Panc1 (cell line): ENCODE results near the gene CEP170B. TPM values are rescaled to one million over a fixed set of nuclear protein-coding genes. Genes with fewer than 3 reads are reported as not detected.
"Not testable (repeated sequence)": the region's sequence is repeated elsewhere in the genome, so short reads cannot be mapped to it uniquely, and the experiment has no call there.

Experiments
- ATAC-seq: fragments of 200-7000 bp; cut with Tn5 transposase; 2 replicates; pipeline ENCODE4 v1.9.1; 2020; ENCODE audit warnings: mild to moderate bottlenecking, moderate library complexity
- BruUV-seq: library from RNA; stranded (reverse); fragments of 400-500 nt; replicated peaks from 2 replicates; lab custom pipeline; 2021; lab: Mats Ljungman, UMichigan
- CTCF ChIA-PET: fragments of 300-600 bp; sonication (Branson Sonifier 250); formaldehyde crosslinking; loops from one replicate; lab custom pipeline; 2022; ENCODE audit warnings: antibody characterized with exemption; lab: Charles Lee
- POLR2A ChIA-PET: fragments of 300-600 bp; sonication (Branson Sonifier 250); formaldehyde crosslinking; loops from one replicate; lab custom pipeline; 2022; ENCODE audit warnings: antibody characterized with exemption; lab: Charles Lee
- DNase-seq: peaks from one replicate; pipeline ENCODE4 v3.0.0-alpha.2; 2010; ENCODE audit warnings: low read depth, low spot score
- H3K27ac ChIP-seq: 2 replicates; pipeline ENCODE4 v1.5.1; 2011; ENCODE audit warnings: mild to moderate bottlenecking, low read length, inconsistent platforms
- H3K27me3 ChIP-seq: fragments of 200-500 bp; sonication (Bioruptor generic); 2 replicates; pipeline ENCODE4 v1.6.0; 2014; ENCODE audit warnings: low read length, inconsistent platforms; ENCODE audit not compliant: control insufficient read depth, insufficient read depth
- H3K36me3 ChIP-seq: fragments of 200-500 bp; sonication (Bioruptor generic); 2 replicates; pipeline ENCODE4 v1.5.1; 2014; ENCODE audit warnings: inconsistent platforms, mild to moderate bottlenecking, low read length, moderate library complexity; ENCODE audit not compliant: control insufficient read depth, insufficient read depth
- H3K4me1 ChIP-seq: 2 replicates; pipeline ENCODE4 v1.5.1; 2011; ENCODE audit warnings: inconsistent platforms, mild to moderate bottlenecking, low read length, moderate library complexity; ENCODE audit not compliant: control insufficient read depth, insufficient read depth
- H3K4me3 ChIP-seq, 2 experiments: 2 replicates each; pipeline ENCODE4 v1.5.1; 2011 to 2012; ENCODE audit warnings: low read depth in 2 of 2, low read length in 2 of 2, mild to moderate bottlenecking in 2 of 2, inconsistent platforms in 1 of 2, moderate library complexity in 1 of 2
- H3K9me3 ChIP-seq: fragments of 200-500 bp; sonication (Bioruptor generic); 2 replicates; pipeline ENCODE4 v1.5.1; 2014; ENCODE audit warnings: low read depth, mild to moderate bottlenecking, inconsistent platforms, low read length, moderate library complexity; ENCODE audit not compliant: control insufficient read depth, insufficient read depth
- POLR2AphosphoS5 ChIP-seq: IDR thresholded peaks from 2 replicates; pipeline ENCODE4 v1.6.1; 2012; ENCODE audit warnings: mild to moderate bottlenecking, low read depth, low read length, moderate library complexity
- SIN3A ChIP-seq: IDR thresholded peaks from 2 replicates; pipeline ENCODE4 v1.6.1; 2012; ENCODE audit warnings: low read depth, mild to moderate bottlenecking, low read length, moderate library complexity, borderline replicate concordance; ENCODE audit not compliant: insufficient read depth
- TCF7L2 ChIP-seq: IDR thresholded peaks from 2 replicates; pipeline ENCODE4 v1.6.1; 2011; ENCODE audit warnings: mild to moderate bottlenecking, low read depth, low read length, inconsistent platforms
- in situ Hi-C: cut with HindIII; loops from 2 replicates; pipeline ENCODE4 v1.10.0; 2016; ENCODE audit warnings: low sequenced_read_pairs, low pct_unique_long_range_greater_than_20kb
- intact Hi-C: fragments of 100-400 bp; cut with micrococcal nuclease; formaldehyde crosslinking; loops from one replicate; pipeline ENCODE4 v1.10.0; 2022; ENCODE audit not compliant: unreplicated experiment
- total RNA-seq: library from RNA; stranded (reverse); gene quantifications from one replicate; pipeline ENCODE4 v1.2.1, GENCODE V29; 2021; ENCODE audit not compliant: unreplicated experiment
- TF ChIP-seq, protein P1 (sequence below), 2 experiments: IDR thresholded peaks; 2 replicates each; pipeline ENCODE4 v1.6.1; 2011 to 2012; ENCODE audit warnings: low read depth in 2 of 2, control low read depth in 1 of 2, low read length in 1 of 2, mild to moderate bottlenecking in 1 of 2, moderate library complexity in 1 of 2; ENCODE audit not compliant: insufficient read depth in 1 of 2
- TF ChIP-seq, protein P2 (sequence below): fragments of 450-650 bp; IDR thresholded peaks from 2 replicates; pipeline ENCODE4 v1.5.1; 2017; ENCODE audit warnings: mild to moderate bottlenecking

Gene CEP170B
- total RNA-seq, 1 experiment from 2014 or later: 17.8 TPM

DNA sequence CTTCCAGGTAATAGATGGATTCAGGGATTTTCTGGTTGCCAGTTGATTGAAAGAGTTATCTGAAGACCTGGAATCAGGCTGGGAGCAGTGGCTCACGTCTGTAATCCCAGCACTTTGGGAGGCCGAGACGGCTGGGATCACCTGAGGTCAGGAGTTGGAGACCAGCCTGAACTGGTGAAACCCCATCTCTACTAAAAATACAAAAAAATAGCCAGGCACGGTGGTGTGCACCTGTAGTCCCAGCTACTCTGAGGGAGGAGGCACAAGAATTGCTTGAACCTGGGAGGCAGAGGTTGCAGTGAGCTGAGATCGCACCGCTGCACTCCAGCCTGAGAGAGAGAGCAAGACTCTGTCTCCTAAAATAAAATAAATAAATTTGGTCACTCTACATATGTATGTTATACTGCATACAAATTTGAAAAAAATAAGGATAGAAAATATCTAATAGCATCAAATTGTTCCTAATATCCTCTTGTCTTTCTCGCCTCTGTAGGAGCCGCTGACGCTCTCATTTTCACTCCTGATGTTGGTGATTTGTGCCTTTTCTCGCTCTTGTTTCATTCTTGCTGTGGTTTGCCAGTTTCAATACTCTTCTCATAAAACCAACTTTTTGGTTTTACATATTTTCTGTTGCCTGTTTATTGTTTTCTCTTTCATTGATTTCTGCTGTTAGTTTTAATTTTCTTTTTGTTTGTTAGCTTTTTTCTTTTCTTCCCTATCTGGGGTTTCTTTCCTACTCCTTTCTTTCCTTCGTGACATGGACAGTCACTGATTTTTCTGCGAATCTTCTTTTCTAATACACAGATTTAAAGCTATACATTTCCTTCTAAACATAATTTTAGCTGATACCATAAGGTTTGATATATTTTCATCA, 35.8 kb downstream of the CEP170B start:
- no TSS peak for BruUV-seq
- ATAC-seq: no peak
- TF ChIP-seq SIN3A (no peak), TCF7L2 (no peak), POLR2AphosphoS5 (no peak)
- TF ChIP-seq, protein P1, sequence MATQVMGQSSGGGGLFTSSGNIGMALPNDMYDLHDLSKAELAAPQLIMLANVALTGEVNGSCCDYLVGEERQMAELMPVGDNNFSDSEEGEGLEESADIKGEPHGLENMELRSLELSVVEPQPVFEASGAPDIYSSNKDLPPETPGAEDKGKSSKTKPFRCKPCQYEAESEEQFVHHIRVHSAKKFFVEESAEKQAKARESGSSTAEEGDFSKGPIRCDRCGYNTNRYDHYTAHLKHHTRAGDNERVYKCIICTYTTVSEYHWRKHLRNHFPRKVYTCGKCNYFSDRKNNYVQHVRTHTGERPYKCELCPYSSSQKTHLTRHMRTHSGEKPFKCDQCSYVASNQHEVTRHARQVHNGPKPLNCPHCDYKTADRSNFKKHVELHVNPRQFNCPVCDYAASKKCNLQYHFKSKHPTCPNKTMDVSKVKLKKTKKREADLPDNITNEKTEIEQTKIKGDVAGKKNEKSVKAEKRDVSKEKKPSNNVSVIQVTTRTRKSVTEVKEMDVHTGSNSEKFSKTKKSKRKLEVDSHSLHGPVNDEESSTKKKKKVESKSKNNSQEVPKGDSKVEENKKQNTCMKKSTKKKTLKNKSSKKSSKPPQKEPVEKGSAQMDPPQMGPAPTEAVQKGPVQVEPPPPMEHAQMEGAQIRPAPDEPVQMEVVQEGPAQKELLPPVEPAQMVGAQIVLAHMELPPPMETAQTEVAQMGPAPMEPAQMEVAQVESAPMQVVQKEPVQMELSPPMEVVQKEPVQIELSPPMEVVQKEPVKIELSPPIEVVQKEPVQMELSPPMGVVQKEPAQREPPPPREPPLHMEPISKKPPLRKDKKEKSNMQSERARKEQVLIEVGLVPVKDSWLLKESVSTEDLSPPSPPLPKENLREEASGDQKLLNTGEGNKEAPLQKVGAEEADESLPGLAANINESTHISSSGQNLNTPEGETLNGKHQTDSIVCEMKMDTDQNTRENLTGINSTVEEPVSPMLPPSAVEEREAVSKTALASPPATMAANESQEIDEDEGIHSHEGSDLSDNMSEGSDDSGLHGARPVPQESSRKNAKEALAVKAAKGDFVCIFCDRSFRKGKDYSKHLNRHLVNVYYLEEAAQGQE (IDR thresholded peaks at IDR 0.05; ENCODE audit: insufficient read depth in 1 of 2, low read depth in 2 of 2, low read length in 1 of 2): no peak
- TF ChIP-seq, protein P2, sequence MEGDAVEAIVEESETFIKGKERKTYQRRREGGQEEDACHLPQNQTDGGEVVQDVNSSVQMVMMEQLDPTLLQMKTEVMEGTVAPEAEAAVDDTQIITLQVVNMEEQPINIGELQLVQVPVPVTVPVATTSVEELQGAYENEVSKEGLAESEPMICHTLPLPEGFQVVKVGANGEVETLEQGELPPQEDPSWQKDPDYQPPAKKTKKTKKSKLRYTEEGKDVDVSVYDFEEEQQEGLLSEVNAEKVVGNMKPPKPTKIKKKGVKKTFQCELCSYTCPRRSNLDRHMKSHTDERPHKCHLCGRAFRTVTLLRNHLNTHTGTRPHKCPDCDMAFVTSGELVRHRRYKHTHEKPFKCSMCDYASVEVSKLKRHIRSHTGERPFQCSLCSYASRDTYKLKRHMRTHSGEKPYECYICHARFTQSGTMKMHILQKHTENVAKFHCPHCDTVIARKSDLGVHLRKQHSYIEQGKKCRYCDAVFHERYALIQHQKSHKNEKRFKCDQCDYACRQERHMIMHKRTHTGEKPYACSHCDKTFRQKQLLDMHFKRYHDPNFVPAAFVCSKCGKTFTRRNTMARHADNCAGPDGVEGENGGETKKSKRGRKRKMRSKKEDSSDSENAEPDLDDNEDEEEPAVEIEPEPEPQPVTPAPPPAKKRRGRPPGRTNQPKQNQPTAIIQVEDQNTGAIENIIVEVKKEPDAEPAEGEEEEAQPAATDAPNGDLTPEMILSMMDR: no peak
- in situ Hi-C loops: no loop called here
- no peaks in the 10 kb centered on the region for H3K9me3 ChIP-seq
- H3K4me1 ChIP-seq: peaks cover 3% of the 10 kb centered on the region; the same call in 1 of the 2 replicates
- intact Hi-C loops: no loop called here
- no peak overlapping the region for H3K4me3 ChIP-seq
- H3K27ac ChIP-seq: no peak overlapping the region
- H3K27me3 ChIP-seq: no peaks in the 10 kb centered on the region
- POLR2A ChIA-PET: no interaction called here
- no peaks in the 10 kb centered on the region for H3K36me3 ChIP-seq
- DNase-seq: no peak
- CTCF ChIA-PET: no interaction called here

DNA sequence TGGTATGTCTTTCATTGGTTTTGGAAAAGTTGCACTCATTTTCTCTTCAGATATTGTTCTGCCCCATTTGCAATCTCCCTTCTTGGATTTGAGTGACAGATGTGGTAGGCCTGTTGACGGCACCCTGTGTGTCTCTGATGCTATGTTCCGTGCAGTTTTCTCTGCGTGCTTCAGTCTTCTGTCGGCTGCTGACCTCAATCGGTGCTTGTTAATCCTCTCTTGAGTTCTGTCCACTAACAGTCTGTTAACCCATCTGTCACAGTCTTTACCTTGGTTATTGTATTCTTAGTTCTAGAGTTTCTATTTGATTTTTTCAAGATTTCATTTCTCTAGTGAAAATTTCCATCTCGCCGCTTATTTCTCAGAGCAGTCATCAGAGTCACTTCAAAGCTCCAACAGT, 38.9 kb downstream of the CEP170B start:
- H3K27me3 ChIP-seq: no peaks in the 10 kb centered on the region
- ChIA-PET CTCF (no interaction called here), POLR2A (no interaction called here)
- no peaks in the 10 kb centered on the region for H3K4me1 ChIP-seq
- no peaks in the 10 kb centered on the region for H3K36me3 ChIP-seq
- H3K4me3 ChIP-seq: no peak overlapping the region
- no peak overlapping the region for H3K27ac ChIP-seq
- in situ Hi-C loops (no loop called here), intact Hi-C loops (no loop called here)
- TF ChIP-seq TCF7L2: no peak
- TF ChIP-seq POLR2AphosphoS5: no peak
- no peak for TF ChIP-seq SIN3A
- TF ChIP-seq, protein P1 (IDR thresholded peaks at IDR 0.05; ENCODE audit: insufficient read depth in 1 of 2, low read depth in 2 of 2, low read length in 1 of 2): no peak
- TF ChIP-seq, protein P2: no peak
- no peak for DNase-seq
- no peak for ATAC-seq
- H3K9me3 ChIP-seq: no peaks in the 10 kb centered on the region
- BruUV-seq: no TSS peak

DNA sequence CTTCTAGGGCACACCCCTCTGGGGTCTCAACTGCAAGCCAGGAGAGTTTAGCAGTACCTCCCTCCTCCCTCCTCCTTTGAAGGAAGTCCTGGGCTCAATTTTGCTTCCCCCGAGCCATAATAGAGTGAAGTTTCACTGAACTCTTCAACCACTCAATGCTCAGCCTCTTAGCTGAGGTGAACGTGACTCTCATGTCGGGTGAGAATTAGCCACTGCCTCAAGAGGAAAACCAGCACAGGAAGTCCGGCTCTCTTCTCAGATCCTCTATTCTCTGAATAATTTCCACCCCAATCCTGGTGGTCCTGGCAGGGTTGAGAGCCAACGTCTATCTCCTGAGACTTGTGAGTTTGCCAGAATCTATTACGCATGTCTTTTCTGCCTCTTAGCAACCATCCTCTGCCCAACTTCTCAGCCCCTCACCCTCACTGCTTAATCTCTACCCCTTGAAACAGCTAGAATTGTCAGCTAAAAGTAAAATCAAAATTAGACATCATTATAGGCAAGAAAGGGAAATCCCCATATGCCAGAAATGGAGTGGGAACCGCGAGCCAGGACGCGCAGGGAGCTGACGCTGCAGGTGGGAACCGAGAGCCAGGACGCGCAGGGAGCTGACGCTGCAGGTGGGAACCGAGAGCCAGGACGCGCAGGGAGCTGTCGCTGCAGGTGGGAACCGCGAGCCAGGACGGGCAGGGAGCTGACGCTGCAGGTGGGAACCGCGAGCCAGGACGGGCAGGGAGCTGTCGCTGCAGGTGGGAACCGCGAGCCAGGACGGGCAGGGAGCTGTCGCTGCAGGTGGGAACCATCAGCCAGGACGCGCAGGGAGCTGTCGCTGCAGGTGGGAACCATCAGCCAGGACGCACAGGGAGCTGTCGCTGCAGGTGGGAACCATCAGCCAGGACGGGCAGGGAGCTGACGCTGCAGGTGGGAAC, 39.8 kb downstream of the CEP170B start:
- H3K9me3 ChIP-seq, intact Hi-C loops, H3K4me1 ChIP-seq, DNase-seq, in situ Hi-C loops, H3K36me3 ChIP-seq, BruUV-seq, H3K4me3 ChIP-seq, ATAC-seq, H3K27me3 ChIP-seq, H3K27ac ChIP-seq, POLR2A ChIA-PET: not testable (repeated sequence)
- CTCF ChIA-PET: interaction anchor here (0.9 kb wide), 1 partner anchor 10 kb away, joined by 6 read pairs; no protein-coding TSS in a partner anchor
